Smooth muscle cell (in vitro differentiated cells): Measurements from ENCODE around the gene SETMAR. TPM values are rescaled to one million over a fixed set of nuclear protein-coding genes. Genes with fewer than 3 reads are reported as not detected.

Experiments used
- DNase-seq: peaks from one replicate; lab custom pipeline; 2025; ENCODE audit not compliant: unreplicated experiment; lab: John Stamatoyannopoulos, UW
- H2AFZ ChIP-seq: fragments of 200-600 bp; sonication (generic); 2 replicates; pipeline ENCODE4 v1.6.0; 2016; ENCODE audit warnings: antibody characterized with exemption, low read depth, mild to moderate bottlenecking
- H3F3A ChIP-seq: fragments of 200-600 bp; sonication (generic); 2 replicates; pipeline ENCODE4 v1.6.0; 2017; ENCODE audit warnings: antibody characterized with exemption, low read depth
- H3K27ac ChIP-seq: fragments of 200-600 bp; sonication (generic); 2 replicates; pipeline ENCODE4 v1.5.1; 2016; ENCODE audit warnings: low read depth, mild to moderate bottlenecking
- H3K27me3 ChIP-seq: fragments of 200-600 bp; sonication (generic); 2 replicates; pipeline ENCODE4 v1.6.1; 2016; ENCODE audit warnings: low read depth, mild to moderate bottlenecking
- H3K36me3 ChIP-seq: fragments of 200-600 bp; sonication (generic); 2 replicates; pipeline ENCODE4 v1.5.1; 2016; ENCODE audit warnings: low read depth
- H3K4me1 ChIP-seq: fragments of 200-600 bp; sonication (generic); 2 replicates; pipeline ENCODE4 v1.5.1; 2016; ENCODE audit warnings: low read depth
- H3K4me2 ChIP-seq: fragments of 200-600 bp; sonication (generic); 2 replicates; pipeline ENCODE4 v1.6.0; 2016; ENCODE audit warnings: mild to moderate bottlenecking
- H3K4me3 ChIP-seq: fragments of 200-600 bp; sonication (generic); 2 replicates; pipeline ENCODE4 v1.5.1; 2016; ENCODE audit warnings: mild to moderate bottlenecking
- H3K79me2 ChIP-seq: fragments of 200-600 bp; sonication (generic); 2 replicates; pipeline ENCODE4 v1.6.0; 2016; ENCODE audit warnings: low read depth, mild to moderate bottlenecking
- H3K9ac ChIP-seq: fragments of 200-600 bp; sonication (generic); 2 replicates; pipeline ENCODE4 v1.6.0; 2016; ENCODE audit warnings: low read depth
- H3K9me3 ChIP-seq: fragments of 200-600 bp; sonication (generic); replicated peaks from 2 replicates; pipeline ENCODE4 v1.5.1; 2016; ENCODE audit warnings: low read depth
- H4K20me1 ChIP-seq: fragments of 200-600 bp; sonication (generic); 2 replicates; pipeline ENCODE4 v1.6.0; 2016; ENCODE audit warnings: low read depth
- WGBS: methylation state at CpG from one replicate; pipeline ENCODE4 v1.1.7; 2016; ENCODE audit warnings: low lambda C conversion rate; 5-methylcytosine and 5-hydroxymethylcytosine counted together
- polyA plus RNA-seq: library from polyadenylated mRNA; unstranded; fragments of >200 nt; fragmentation: Nextera tagmentation; extraction: Ambion mirVana; gene quantifications from 2 replicates; pipeline ENCODE4 v1.2.1, GENCODE V29; 2016
- total RNA-seq: library from RNA; depleted of rRNA; stranded (reverse); fragments of >200 nt; gene quantifications from 2 replicates; pipeline ENCODE4 v1.2.3, GENCODE V29; 2014
- TF ChIP-seq, protein P1 (sequence below): fragments of 200-600 bp; sonication (generic); IDR thresholded peaks from 2 replicates; pipeline ENCODE4 v1.5.1; 2017; ENCODE audit warnings: borderline replicate concordance, mild to moderate bottlenecking, antibody characterized with exemption; ENCODE audit not compliant: insufficient read depth, poor library complexity, severe bottlenecking

Gene SETMAR
- total and polyA plus RNA-seq, 2 experiments from 2014 or later = 7.8 to 12.9 TPM

DNA sequence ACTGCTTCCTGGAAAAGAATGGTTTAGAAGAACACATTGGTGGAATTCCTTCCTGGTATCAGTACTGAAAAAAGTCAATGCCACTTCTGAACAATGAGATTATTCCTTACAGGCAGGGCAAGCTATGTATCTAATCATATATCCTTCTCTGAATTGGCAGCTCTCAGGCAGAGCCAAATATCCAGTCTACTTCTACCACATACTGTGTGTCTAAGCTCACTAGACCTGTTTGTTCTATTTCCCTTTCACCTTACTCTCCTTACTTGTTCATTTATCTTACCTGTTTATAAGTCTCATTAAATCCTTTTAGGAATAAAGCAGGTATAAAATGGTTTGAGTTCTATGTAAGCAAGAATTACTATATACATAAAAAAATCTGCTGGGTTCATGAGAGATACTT is 8.3 kb downstream of the SETMAR start:
- TF ChIP-seq, protein P1, sequence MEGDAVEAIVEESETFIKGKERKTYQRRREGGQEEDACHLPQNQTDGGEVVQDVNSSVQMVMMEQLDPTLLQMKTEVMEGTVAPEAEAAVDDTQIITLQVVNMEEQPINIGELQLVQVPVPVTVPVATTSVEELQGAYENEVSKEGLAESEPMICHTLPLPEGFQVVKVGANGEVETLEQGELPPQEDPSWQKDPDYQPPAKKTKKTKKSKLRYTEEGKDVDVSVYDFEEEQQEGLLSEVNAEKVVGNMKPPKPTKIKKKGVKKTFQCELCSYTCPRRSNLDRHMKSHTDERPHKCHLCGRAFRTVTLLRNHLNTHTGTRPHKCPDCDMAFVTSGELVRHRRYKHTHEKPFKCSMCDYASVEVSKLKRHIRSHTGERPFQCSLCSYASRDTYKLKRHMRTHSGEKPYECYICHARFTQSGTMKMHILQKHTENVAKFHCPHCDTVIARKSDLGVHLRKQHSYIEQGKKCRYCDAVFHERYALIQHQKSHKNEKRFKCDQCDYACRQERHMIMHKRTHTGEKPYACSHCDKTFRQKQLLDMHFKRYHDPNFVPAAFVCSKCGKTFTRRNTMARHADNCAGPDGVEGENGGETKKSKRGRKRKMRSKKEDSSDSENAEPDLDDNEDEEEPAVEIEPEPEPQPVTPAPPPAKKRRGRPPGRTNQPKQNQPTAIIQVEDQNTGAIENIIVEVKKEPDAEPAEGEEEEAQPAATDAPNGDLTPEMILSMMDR = no peak
- DNase-seq = no peak
- Histone ChIP-seq H3K27ac (no peak overlapping the region), H3K4me3 (no peak overlapping the region), H3K9me3 (no peaks in the 10 kb centered on the region), H2AFZ (no peak overlapping the region), H3K4me2 (no peak overlapping the region), H3K36me3 (peaks cover 6% of the 10 kb centered on the region), H3K79me2 (peaks cover 6% of the 10 kb centered on the region), H4K20me1 (peaks cover 3% of the 10 kb centered on the region), H3K27me3 (no peaks in the 10 kb centered on the region), H3F3A (no peaks in the 10 kb centered on the region), H3K9ac (no peak overlapping the region), H3K4me1 (peaks cover 11% of the 10 kb centered on the region)

DNA sequence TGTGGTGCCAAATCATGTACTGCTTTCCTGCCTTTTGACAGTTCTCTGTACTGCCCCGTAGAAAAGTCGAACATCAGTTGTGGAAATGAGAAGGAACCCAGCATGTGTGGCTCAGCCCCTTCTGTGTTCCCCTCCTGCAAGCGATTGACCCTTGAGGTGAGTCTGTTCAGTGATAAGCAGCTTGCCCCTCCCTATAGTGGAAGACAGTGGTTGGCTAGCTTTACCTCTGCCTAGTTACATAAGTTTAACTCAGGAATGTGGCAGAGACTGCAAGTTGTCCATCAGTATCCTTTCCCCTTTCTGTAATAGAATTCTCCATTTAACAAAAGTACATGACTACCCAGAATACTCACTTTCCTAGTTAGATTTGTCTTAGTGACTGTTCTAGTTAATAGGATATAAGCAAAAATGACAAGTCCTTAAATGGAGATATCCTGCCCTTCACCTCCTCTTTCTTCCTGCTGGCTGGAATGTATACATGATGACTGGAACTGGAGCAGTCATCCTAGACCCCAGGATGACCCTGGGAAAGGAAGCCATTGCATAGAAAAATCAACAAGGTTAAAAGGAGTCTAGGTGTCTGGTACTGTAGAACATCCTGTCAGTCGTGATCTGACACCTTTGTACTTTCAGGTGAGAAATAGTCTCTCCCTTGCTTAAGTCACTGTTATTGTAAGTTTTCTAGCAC is 10.6 kb downstream of the SETMAR start:
- Histone ChIP-seq H3K27ac (no peak overlapping the region), H3K36me3 (peaks cover 6% of the 10 kb centered on the region), H3K4me3 (no peak overlapping the region), H2AFZ (no peak overlapping the region), H4K20me1 (peaks cover 3% of the 10 kb centered on the region), H3K4me1 (peaks cover 11% of the 10 kb centered on the region), H3K4me2 (no peak overlapping the region), H3K79me2 (peaks cover 3% of the 10 kb centered on the region), H3K27me3 (no peaks in the 10 kb centered on the region), H3K9me3 (no peaks in the 10 kb centered on the region), H3F3A (no peaks in the 10 kb centered on the region), H3K9ac (no peak overlapping the region)
- DNase-seq = no peak
- WGBS = 91% methylated on average over 4 of the region's 4 CpGs
- TF ChIP-seq, protein P1 = no peak

DNA sequence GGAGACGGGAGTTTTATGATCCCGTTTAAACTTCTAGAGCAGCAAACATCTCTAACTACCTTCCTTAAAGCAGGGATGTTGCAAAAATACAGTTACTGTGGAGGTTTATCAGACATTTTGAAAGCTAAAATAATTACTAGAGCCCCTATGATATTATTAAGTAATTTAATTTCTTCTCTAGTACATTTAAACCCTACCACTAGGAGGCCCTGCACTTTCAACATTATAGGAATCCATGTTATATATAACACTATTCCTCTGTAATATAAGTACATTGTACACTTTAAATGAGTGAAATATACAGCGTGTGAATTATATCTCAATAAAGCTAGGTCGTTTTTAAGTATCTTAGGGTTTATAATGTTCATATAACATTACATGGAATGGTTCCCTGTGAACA is 11.5 kb downstream of the SETMAR start:
- Histone ChIP-seq H3K4me2 (no peak overlapping the region), H3K9ac (no peak overlapping the region)

More for the DNA sequence above, 11.5 kb downstream of the SETMAR start:
- no peak for DNase-seq
- Histone ChIP-seq H2AFZ (no peak overlapping the region), H3K4me1 (peaks cover 11% of the 10 kb centered on the region), H3K79me2 (no peaks in the 10 kb centered on the region), H3K27me3 (no peaks in the 10 kb centered on the region), H3K9me3 (no peaks in the 10 kb centered on the region), H3F3A (peaks cover 2% of the 10 kb centered on the region), H4K20me1 (peaks cover 3% of the 10 kb centered on the region), H3K27ac (no peak overlapping the region), H3K36me3 (peaks cover 6% of the 10 kb centered on the region), H3K4me3 (no peak overlapping the region)
- TF ChIP-seq, protein P1 = peak; percentile 38
- 92% methylated on average over 4 of the region's 4 CpGs for WGBS
